Spleen (tissue), 11 donors: ENCODE results near the gene STK33. TPM values are rescaled to one million over a fixed set of nuclear protein-coding genes. Genes with fewer than 3 reads are reported as not detected.

ENCODE experiments used
- DNase-seq: peaks from one replicate; pipeline ENCODE4 v3.0.0-alpha.2; 2020
- H3K27ac ChIP-seq, 8 donors: fragments of 200-600 bp; sonication (generic) in 7 of 8; 1 replicate in 4 of 8; 2 replicates in 4 of 8; pipeline versions ENCODE4 v1.5.0 to v1.8.0; 2016 to 2021; ENCODE audit warnings: inconsistent platforms in 4 of 8, mild to moderate bottlenecking in 4 of 8, moderate library complexity in 1 of 8
- H3K27me3 ChIP-seq, 7 donors: fragments of 200-600 bp; sonication (generic) in 6 of 7; replicated peaks in 1 of 7; 1 replicate in 4 of 7; 2 replicates in 3 of 7; pipeline versions ENCODE4 v1.5.0 to v1.8.0; 2016 to 2021; ENCODE audit warnings: inconsistent platforms in 3 of 7, mild to moderate bottlenecking in 1 of 7
- H3K36me3 ChIP-seq, 6 donors: fragments of 200-600 bp; sonication (generic) in 5 of 6; 1 replicate in 4 of 6; 2 replicates in 2 of 6; pipeline versions ENCODE4 v1.5.0 to v1.8.0; 2016 to 2021; ENCODE audit warnings: inconsistent platforms in 2 of 6
- H3K4me1 ChIP-seq, 6 donors: fragments of 200-600 bp; sonication (generic) in 5 of 6; 1 replicate in 3 of 6; 2 replicates in 3 of 6; pipeline versions ENCODE4 v1.5.0 to v1.8.0; 2016 to 2021; ENCODE audit warnings: inconsistent platforms in 3 of 6
- H3K4me3 ChIP-seq, 8 donors: fragments of 200-600 bp; sonication (generic) in 7 of 8; 1 replicate in 4 of 8; 2 replicates in 4 of 8; pipeline versions ENCODE4 v1.5.0 to v1.8.0; 2016 to 2021; ENCODE audit warnings: inconsistent platforms in 4 of 8, mild to moderate bottlenecking in 4 of 8, moderate library complexity in 2 of 8
- H3K9me3 ChIP-seq, 8 donors: fragments of 200-600 bp; sonication (generic) in 7 of 8; 1 replicate in 4 of 8; 2 replicates in 4 of 8; pipeline versions ENCODE4 v1.5.0 to v1.8.0; 2016 to 2021; ENCODE audit warnings: inconsistent platforms in 4 of 8
- CTCF ChIP-seq, 11 experiments: fragments of 200-600 bp in 7 of 11; fragments of 450-650 bp in 4 of 11; sonication (generic) in 4 of 11; IDR thresholded peaks in 8 of 11; conservative IDR thresholded peaks in 3 of 11; 1 replicate in 7 of 11; 2 replicates in 4 of 11; pipeline versions ENCODE4 v1.4.0 to v1.8.0; 2016 to 2021; ENCODE audit warnings: antibody characterized with exemption in 11 of 11, inconsistent platforms in 4 of 11, mild to moderate bottlenecking in 1 of 11
- POLR2A ChIP-seq, 3 donors: fragments of 450-650 bp; IDR thresholded peaks; one replicate each; pipeline ENCODE4 v1.5.1; 2017; ENCODE audit warnings: antibody characterized with exemption in 3 of 3, mild to moderate bottlenecking in 1 of 3
- POLR2AphosphoS5 ChIP-seq, 3 donors: sonication (generic); formaldehyde crosslinking; IDR thresholded peaks; one replicate each; pipeline ENCODE4 v1.5.1; 2017; ENCODE audit warnings: antibody characterized with exemption in 3 of 3
- WGBS, 5 donors: extraction: QIAGEN DNeasy Blood & Tissue Kit in 3 of 5; methylation state at CpG; one replicate each; pipeline versions ENCODE4 v1.1.5 to v1.1.7; 2013 to 2018; 5-methylcytosine and 5-hydroxymethylcytosine counted together
- intact Hi-C: fragments of 100-400 bp; cut with DNase I; formaldehyde crosslinking; loops from one replicate; pipeline ENCODE4 v1.15.0; 2023; ENCODE audit warnings: low total_unique reads
- polyA plus RNA-seq, 3 donors: library from polyadenylated mRNA; stranded (reverse); fragments of 200-250 nt; gene quantifications; one replicate each; pipeline ENCODE4 v1.2.1, GENCODE V29; 2013
- total RNA-seq, 7 donors: library from RNA; depleted of rRNA in 3 of 7; stranded (reverse); fragments of >200 nt in 3 of 7; fragmentation: NEBNext Ultra II Directional in 4 of 7; extraction: Animal tissue kit (Norgen Biotek cat#: 25700) in 4 of 7; gene quantifications; one replicate each; pipeline versions ENCODE4 v1.1.0 to v1.2.1, GENCODE V29; 2016 to 2021
- donor health status: healthy with polysubstance abuse.
- donor health status: DM: no; HTN: no; CAD: no; lungs with moderate emphysema.
- donor health status: DM: no; HTN: no; CAD: no.
- donor health status: Bipolar disorder and iron deficiency.
- donor health status: healthy.
- donor health status: DM: no; HTN: no; CAD: no.
- donor health status: DM: yes; HTN: yes; CAD: no.

The STK33 gene
- total and polyA plus RNA-seq, 10 donors = 1.6 to 8.1 (median 3.8) TPM

- no peak overlapping the region for H3K4me3 ChIP-seq
- 85 to 95% (median 91%) methylated on average over 3 of the region's 3 CpGs for WGBS, 5 donors
- H3K4me1 ChIP-seq = peaks cover 0 to 4% (median 0%) of the 10 kb centered on the region in 6 donors
- DNase-seq = no peak
- no peak overlapping the region for H3K27ac ChIP-seq
- peaks cover 0 to 12% (median 8%) of the 10 kb centered on the region in 8 donors for H3K9me3 ChIP-seq
- H3K27me3 ChIP-seq = no peaks in the 10 kb centered on the region
- no peaks in the 10 kb centered on the region for H3K36me3 ChIP-seq
- intact Hi-C loops = no loop called here
- TF ChIP-seq POLR2AphosphoS5 (IDR thresholded peaks at IDR 0.05) = no peak
- TF ChIP-seq CTCF (IDR thresholded peaks at IDR 0.05 in 8 of 11, conservative IDR thresholded peaks at IDR 0.05 in 3 of 11) = no peak
- no peak for TF ChIP-seq POLR2A (IDR thresholded peaks at IDR 0.05)
Observed at GRCh38 chr11:8392886-8393285, 201.1 kb downstream of the STK33 start.

- Histone ChIP-seq H3K9me3 (peaks cover 0 to 12% (median 8%) of the 10 kb centered on the region in 8 donors), H3K36me3 (no peaks in the 10 kb centered on the region), H3K4me3 (no peak overlapping the region), H3K27me3 (no peaks in the 10 kb centered on the region), H3K4me1 (peaks cover 0 to 4% (median 0%) of the 10 kb centered on the region in 6 donors), H3K27ac (no peak overlapping the region)
- TF ChIP-seq CTCF (IDR thresholded peaks at IDR 0.05 in 8 of 11, conservative IDR thresholded peaks at IDR 0.05 in 3 of 11) (no peak), POLR2AphosphoS5 (IDR thresholded peaks at IDR 0.05) (no peak), POLR2A (IDR thresholded peaks at IDR 0.05) (no peak)
- 83 to 96% (median 93%) methylated on average over 4 of the region's 4 CpGs for WGBS, 5 donors
- no peak for DNase-seq
- intact Hi-C loops = no loop called here
Observed at GRCh38 chr11:8392166-8392565, 201.9 kb downstream of the STK33 start.

- Histone ChIP-seq H3K27ac (no peak overlapping the region), H3K4me3 (no peak overlapping the region), H3K4me1 (peaks cover 0 to 4% (median 0%) of the 10 kb centered on the region in 6 donors), H3K36me3 (no peaks in the 10 kb centered on the region), H3K9me3 (peaks cover 0 to 2% (median 0%) of the 10 kb centered on the region in 8 donors), H3K27me3 (no peaks in the 10 kb centered on the region)
- DNase-seq = no peak
- TF ChIP-seq POLR2A (IDR thresholded peaks at IDR 0.05) (no peak), POLR2AphosphoS5 (IDR thresholded peaks at IDR 0.05) (no peak), CTCF (IDR thresholded peaks at IDR 0.05 in 8 of 11, conservative IDR thresholded peaks at IDR 0.05 in 3 of 11) (no peak)
- 88 to 94% (median 92%) methylated on average over 9 of the region's 9 CpGs for WGBS, 5 donors
- intact Hi-C loops = no loop called here
Observed at GRCh38 chr11:8390851-8391612, 203.0 kb downstream of the STK33 start.
